GM23338 (cell line): ENCODE measurements around the gene KLK15. TPM values are rescaled to one million over a fixed set of nuclear protein-coding genes. Genes with fewer than 3 reads are reported as not detected.
A peak's percentile ranks its signal among the peaks of the same experiment; 100 is the strongest.

ENCODE experiments used
- ATAC-seq: fragments of 200-7000 bp; cut with Tn5 transposase; 3 replicates; pipeline ENCODE4 v1.9.1; 2020
- DNase-seq: peaks from one replicate; pipeline ENCODE4 v3.0.0-alpha.2; 2015; ENCODE audit warnings: low spot score
- H2AFZ ChIP-seq: fragments of 200-600 bp; sonication (generic); 2 replicates; pipeline ENCODE4 v1.8.0; 2016; ENCODE audit warnings: antibody characterized with exemption, mild to moderate bottlenecking, moderate library complexity
- H3F3A ChIP-seq: fragments of 200-600 bp; sonication (generic); replicated peaks from 2 replicates; pipeline ENCODE4 v1.8.0; 2017; ENCODE audit warnings: antibody characterized with exemption, mixed run types, low read depth
- H3K27ac ChIP-seq: fragments of 200-600 bp; sonication (generic); 2 replicates; pipeline ENCODE4 v1.6.1; 2016; ENCODE audit warnings: low read depth
- H3K27me3 ChIP-seq: fragments of 200-600 bp; sonication (generic); 2 replicates; pipeline ENCODE4 v1.8.0; 2016; ENCODE audit warnings: mild to moderate bottlenecking, mixed run types, moderate library complexity; ENCODE audit not compliant: insufficient read depth
- H3K36me3 ChIP-seq: fragments of 200-600 bp; sonication (generic); 2 replicates; pipeline ENCODE4 v1.8.0; 2016; ENCODE audit warnings: mild to moderate bottlenecking; ENCODE audit not compliant: insufficient read depth
- H3K4me1 ChIP-seq: fragments of 200-600 bp; sonication (generic); 2 replicates; pipeline ENCODE4 v1.8.0; 2016; ENCODE audit warnings: mild to moderate bottlenecking, moderate library complexity; ENCODE audit not compliant: insufficient read depth
- H3K4me2 ChIP-seq: fragments of 200-600 bp; sonication (generic); 2 replicates; pipeline ENCODE4 v1.7.1; 2017; ENCODE audit warnings: mixed run types
- H3K4me3 ChIP-seq: fragments of 200-600 bp; sonication (generic); 2 replicates; pipeline ENCODE4 v1.6.1; 2016; ENCODE audit warnings: mixed run types
- H3K79me2 ChIP-seq: fragments of 200-600 bp; sonication (generic); replicated peaks from 2 replicates; pipeline ENCODE4 v1.8.0; 2017; ENCODE audit warnings: mild to moderate bottlenecking; ENCODE audit not compliant: insufficient read depth
- H3K9me2 ChIP-seq: fragments of 200-600 bp; sonication (generic); 2 replicates; pipeline ENCODE4 v1.8.0; 2017; ENCODE audit not compliant: insufficient read depth
- H4K20me1 ChIP-seq: fragments of 200-600 bp; sonication (generic); replicated peaks from 2 replicates; pipeline ENCODE4 v1.8.0; 2017; ENCODE audit warnings: mild to moderate bottlenecking; ENCODE audit not compliant: insufficient read depth
- H3K27ac Mint-ChIP-seq: 2 replicates; pipeline ENCODE4 v1.8.0; 2020; ENCODE audit warnings: inconsistent platforms, mild to moderate bottlenecking, moderate library complexity, mixed read lengths
- H3K27me3 Mint-ChIP-seq: 3 replicates; pipeline ENCODE4 v1.8.0; 2022; ENCODE audit warnings: low read depth, mild to moderate bottlenecking, moderate library complexity, mixed read lengths, inconsistent platforms; ENCODE audit not compliant: insufficient read depth, poor library complexity
- H3K36me3 Mint-ChIP-seq: 3 replicates; pipeline ENCODE4 v1.8.0; 2021; ENCODE audit warnings: low read depth, mild to moderate bottlenecking, inconsistent platforms, moderate library complexity, mixed read lengths
- H3K4me1 Mint-ChIP-seq: 3 replicates; pipeline ENCODE4 v1.8.0; 2020; ENCODE audit warnings: mild to moderate bottlenecking, inconsistent platforms, mixed read lengths
- H3K4me3 Mint-ChIP-seq: 3 replicates; pipeline ENCODE4 v1.8.0; 2021; ENCODE audit warnings: moderate library complexity, mild to moderate bottlenecking, inconsistent platforms, mixed read lengths
- H3K9me3 Mint-ChIP-seq: 3 replicates; pipeline ENCODE4 v1.8.0; 2020; ENCODE audit warnings: moderate library complexity, mild to moderate bottlenecking, inconsistent platforms, mixed read lengths
- CREB1 ChIP-seq: fragments of 250-450 bp; sonication (Bioruptor Pico); IDR thresholded peaks from 2 replicates; pipeline ENCODE4 v1.5.0; 2020; ENCODE audit warnings: low read depth, mild to moderate bottlenecking, moderate library complexity
- EZH2 ChIP-seq: fragments of 200-600 bp; sonication (generic); IDR thresholded peaks from one replicate; pipeline ENCODE4 v1.8.0; 2017; ENCODE audit warnings: antibody characterized with exemption, mild to moderate bottlenecking, low read depth; ENCODE audit not compliant: unreplicated experiment
- EZH2phosphoT487 ChIP-seq: fragments of 200-600 bp; sonication (generic); IDR thresholded peaks from one replicate; pipeline ENCODE4 v1.8.1; 2018; ENCODE audit warnings: antibody characterized with exemption; ENCODE audit not compliant: unreplicated experiment
- JUNB ChIP-seq: IDR thresholded peaks from one replicate; pipeline ENCODE4 v1.6.1; 2016; ENCODE audit warnings: antibody characterized with exemption; ENCODE audit not compliant: unreplicated experiment
- NANOG ChIP-seq: IDR thresholded peaks from 2 replicates; pipeline ENCODE4 v1.6.1; 2016; ENCODE audit warnings: antibody characterized with exemption, borderline replicate concordance
- POLR2AphosphoS5 ChIP-seq: IDR thresholded peaks from 2 replicates; pipeline ENCODE4 v1.6.1; 2016; ENCODE audit warnings: antibody characterized with exemption, low read depth
- STAT1 ChIP-seq: IDR thresholded peaks from one replicate; pipeline ENCODE4 v1.6.1; 2016; ENCODE audit warnings: antibody characterized with exemption; ENCODE audit not compliant: unreplicated experiment
- ZNF114 ChIP-seq: fragments of 250-450 bp; sonication (Bioruptor Pico); IDR thresholded peaks from 2 replicates; pipeline ENCODE4 v1.5.0; 2020; ENCODE audit warnings: mild to moderate bottlenecking, moderate library complexity
- polyA plus RNA-seq: library from polyadenylated mRNA; unstranded; fragments of >200 nt; fragmentation: Nextera tagmentation; extraction: Ambion mirVana; gene quantifications from 2 replicates; pipeline ENCODE4 v1.2.1, GENCODE V29; 2016
- total RNA-seq: library from RNA; depleted of rRNA; stranded (reverse); fragments of >200 nt; shearing (Covaris generic); gene quantifications from 2 replicates; pipeline ENCODE4 v1.2.3, GENCODE V29; 2014
- TF ChIP-seq, protein P1 (sequence below): IDR thresholded peaks from one replicate; pipeline ENCODE4 v1.6.1; 2018; ENCODE audit warnings: antibody characterized with exemption; ENCODE audit not compliant: unreplicated experiment
- TF ChIP-seq, protein P2 (sequence below): IDR thresholded peaks from 2 replicates; pipeline ENCODE4 v1.6.1; 2016; ENCODE audit warnings: antibody characterized with exemption
- TF ChIP-seq, protein P3 (sequence below), 2 experiments: fragments of 200-600 bp in 1 of 2; sonication (generic) in 1 of 2; conservative IDR thresholded peaks; 2 replicates each; pipeline versions ENCODE4 v1.5.1 to v1.6.1; 2016 to 2017; ENCODE audit warnings: antibody characterized with exemption in 2 of 2, low read depth in 2 of 2, mild to moderate bottlenecking in 2 of 2, moderate library complexity in 1 of 2
- TF ChIP-seq, protein P4 (sequence below): fragments of 250-450 bp; sonication (Bioruptor Pico); IDR thresholded peaks from 2 replicates; pipeline ENCODE4 v1.5.0; 2020; ENCODE audit warnings: mild to moderate bottlenecking, moderate library complexity

Gene KLK15
- total and polyA plus RNA-seq, 2 experiments from 2014 or later = not detected

DNA sequence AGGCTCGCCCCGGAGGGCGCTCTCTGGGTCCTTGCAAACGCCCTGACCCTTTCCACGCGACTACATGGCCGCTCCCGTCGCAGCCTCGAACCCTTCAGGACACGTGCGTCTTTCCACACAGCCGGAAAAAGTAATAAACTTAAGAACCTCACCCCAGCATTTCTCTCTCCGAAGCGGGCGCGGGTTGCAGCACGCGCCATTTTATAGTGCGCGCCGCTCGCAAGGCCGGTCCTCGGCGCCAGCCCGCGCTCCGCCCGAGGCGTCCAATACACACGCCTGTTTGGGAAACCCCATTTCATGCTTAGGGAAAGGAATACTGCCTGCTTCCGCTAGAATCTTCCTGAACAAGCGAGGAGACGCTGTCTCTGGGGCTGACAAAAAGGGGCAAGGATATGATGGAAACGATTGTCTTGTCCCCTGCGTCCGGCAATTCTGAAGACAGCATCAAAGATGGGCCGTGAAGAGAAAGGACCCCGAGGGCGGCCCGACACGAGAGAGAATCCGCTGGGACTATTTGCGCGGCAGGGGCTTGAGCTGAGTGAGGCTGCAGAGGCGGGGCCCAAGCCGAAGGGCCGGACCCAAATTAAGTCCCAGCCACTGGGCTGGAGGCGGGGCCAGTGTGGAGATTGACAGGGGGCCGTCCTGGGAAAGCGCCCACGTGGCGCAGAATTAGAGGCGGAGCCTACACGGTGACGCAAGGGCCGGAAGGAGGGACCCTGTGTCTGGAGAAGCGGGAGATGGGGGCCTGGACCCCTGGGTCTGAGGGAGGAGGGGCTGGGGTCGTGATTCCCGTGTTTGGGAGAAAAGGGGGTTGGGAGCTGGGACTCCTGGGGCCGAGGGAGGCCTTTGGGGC, 28.7 kb downstream of the KLK15 start:
- Histone ChIP-seq H3K4me1 (peaks cover 10% of the 10 kb centered on the region; the same call in 1 of the 2 replicates), H3K79me2 (peaks cover 46% of the 10 kb centered on the region), H3K36me3 (peaks cover 21% of the 10 kb centered on the region), H2AFZ (no peak overlapping the region), H3K4me2 (peak overlapping the region; percentile 99), H3K4me3 (peak overlapping the region; percentile 85), H3K27ac (peak overlapping the region; percentile 97), H3F3A (peaks cover 29% of the 10 kb centered on the region), H3K9me2 (0 out of 2 replicates have a peak, but pooled peaks cover under 1% of the 10 kb centered on the region), H3K27me3 (peaks cover 5% of the 10 kb centered on the region; the same call in 1 of the 2 replicates), H4K20me1 (peaks cover 40% of the 10 kb centered on the region)
- peak; percentile 92 for ATAC-seq
- Mint-ChIP-seq H3K4me1 (peaks cover 21% of the 10 kb centered on the region), H3K4me3 (peak overlapping the region; percentile 98), H3K9me3 (peaks cover 9% of the 10 kb centered on the region), H3K36me3 (peaks cover 48% of the 10 kb centered on the region), H3K27ac (peak overlapping the region; percentile 100), H3K27me3 (peaks cover 18% of the 10 kb centered on the region)
- TF ChIP-seq ZNF114 (CRISPR knock-in tag) (no peak), NANOG (no peak), EZH2phosphoT487 (no peak), CREB1 (CRISPR knock-in tag) (peak; percentile 78), EZH2 (no peak), JUNB (no peak), STAT1 (no peak), POLR2AphosphoS5 (peak; percentile 87)
- TF ChIP-seq, protein P1, sequence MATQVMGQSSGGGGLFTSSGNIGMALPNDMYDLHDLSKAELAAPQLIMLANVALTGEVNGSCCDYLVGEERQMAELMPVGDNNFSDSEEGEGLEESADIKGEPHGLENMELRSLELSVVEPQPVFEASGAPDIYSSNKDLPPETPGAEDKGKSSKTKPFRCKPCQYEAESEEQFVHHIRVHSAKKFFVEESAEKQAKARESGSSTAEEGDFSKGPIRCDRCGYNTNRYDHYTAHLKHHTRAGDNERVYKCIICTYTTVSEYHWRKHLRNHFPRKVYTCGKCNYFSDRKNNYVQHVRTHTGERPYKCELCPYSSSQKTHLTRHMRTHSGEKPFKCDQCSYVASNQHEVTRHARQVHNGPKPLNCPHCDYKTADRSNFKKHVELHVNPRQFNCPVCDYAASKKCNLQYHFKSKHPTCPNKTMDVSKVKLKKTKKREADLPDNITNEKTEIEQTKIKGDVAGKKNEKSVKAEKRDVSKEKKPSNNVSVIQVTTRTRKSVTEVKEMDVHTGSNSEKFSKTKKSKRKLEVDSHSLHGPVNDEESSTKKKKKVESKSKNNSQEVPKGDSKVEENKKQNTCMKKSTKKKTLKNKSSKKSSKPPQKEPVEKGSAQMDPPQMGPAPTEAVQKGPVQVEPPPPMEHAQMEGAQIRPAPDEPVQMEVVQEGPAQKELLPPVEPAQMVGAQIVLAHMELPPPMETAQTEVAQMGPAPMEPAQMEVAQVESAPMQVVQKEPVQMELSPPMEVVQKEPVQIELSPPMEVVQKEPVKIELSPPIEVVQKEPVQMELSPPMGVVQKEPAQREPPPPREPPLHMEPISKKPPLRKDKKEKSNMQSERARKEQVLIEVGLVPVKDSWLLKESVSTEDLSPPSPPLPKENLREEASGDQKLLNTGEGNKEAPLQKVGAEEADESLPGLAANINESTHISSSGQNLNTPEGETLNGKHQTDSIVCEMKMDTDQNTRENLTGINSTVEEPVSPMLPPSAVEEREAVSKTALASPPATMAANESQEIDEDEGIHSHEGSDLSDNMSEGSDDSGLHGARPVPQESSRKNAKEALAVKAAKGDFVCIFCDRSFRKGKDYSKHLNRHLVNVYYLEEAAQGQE = no peak
- TF ChIP-seq, protein P2, sequence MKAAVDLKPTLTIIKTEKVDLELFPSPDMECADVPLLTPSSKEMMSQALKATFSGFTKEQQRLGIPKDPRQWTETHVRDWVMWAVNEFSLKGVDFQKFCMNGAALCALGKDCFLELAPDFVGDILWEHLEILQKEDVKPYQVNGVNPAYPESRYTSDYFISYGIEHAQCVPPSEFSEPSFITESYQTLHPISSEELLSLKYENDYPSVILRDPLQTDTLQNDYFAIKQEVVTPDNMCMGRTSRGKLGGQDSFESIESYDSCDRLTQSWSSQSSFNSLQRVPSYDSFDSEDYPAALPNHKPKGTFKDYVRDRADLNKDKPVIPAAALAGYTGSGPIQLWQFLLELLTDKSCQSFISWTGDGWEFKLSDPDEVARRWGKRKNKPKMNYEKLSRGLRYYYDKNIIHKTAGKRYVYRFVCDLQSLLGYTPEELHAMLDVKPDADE = peak; percentile 54
- TF ChIP-seq, protein P3, sequence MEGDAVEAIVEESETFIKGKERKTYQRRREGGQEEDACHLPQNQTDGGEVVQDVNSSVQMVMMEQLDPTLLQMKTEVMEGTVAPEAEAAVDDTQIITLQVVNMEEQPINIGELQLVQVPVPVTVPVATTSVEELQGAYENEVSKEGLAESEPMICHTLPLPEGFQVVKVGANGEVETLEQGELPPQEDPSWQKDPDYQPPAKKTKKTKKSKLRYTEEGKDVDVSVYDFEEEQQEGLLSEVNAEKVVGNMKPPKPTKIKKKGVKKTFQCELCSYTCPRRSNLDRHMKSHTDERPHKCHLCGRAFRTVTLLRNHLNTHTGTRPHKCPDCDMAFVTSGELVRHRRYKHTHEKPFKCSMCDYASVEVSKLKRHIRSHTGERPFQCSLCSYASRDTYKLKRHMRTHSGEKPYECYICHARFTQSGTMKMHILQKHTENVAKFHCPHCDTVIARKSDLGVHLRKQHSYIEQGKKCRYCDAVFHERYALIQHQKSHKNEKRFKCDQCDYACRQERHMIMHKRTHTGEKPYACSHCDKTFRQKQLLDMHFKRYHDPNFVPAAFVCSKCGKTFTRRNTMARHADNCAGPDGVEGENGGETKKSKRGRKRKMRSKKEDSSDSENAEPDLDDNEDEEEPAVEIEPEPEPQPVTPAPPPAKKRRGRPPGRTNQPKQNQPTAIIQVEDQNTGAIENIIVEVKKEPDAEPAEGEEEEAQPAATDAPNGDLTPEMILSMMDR (conservative IDR thresholded peaks at IDR 0.05; ENCODE audit: low read depth in 2 of 2) = no peak
- TF ChIP-seq, protein P4, sequence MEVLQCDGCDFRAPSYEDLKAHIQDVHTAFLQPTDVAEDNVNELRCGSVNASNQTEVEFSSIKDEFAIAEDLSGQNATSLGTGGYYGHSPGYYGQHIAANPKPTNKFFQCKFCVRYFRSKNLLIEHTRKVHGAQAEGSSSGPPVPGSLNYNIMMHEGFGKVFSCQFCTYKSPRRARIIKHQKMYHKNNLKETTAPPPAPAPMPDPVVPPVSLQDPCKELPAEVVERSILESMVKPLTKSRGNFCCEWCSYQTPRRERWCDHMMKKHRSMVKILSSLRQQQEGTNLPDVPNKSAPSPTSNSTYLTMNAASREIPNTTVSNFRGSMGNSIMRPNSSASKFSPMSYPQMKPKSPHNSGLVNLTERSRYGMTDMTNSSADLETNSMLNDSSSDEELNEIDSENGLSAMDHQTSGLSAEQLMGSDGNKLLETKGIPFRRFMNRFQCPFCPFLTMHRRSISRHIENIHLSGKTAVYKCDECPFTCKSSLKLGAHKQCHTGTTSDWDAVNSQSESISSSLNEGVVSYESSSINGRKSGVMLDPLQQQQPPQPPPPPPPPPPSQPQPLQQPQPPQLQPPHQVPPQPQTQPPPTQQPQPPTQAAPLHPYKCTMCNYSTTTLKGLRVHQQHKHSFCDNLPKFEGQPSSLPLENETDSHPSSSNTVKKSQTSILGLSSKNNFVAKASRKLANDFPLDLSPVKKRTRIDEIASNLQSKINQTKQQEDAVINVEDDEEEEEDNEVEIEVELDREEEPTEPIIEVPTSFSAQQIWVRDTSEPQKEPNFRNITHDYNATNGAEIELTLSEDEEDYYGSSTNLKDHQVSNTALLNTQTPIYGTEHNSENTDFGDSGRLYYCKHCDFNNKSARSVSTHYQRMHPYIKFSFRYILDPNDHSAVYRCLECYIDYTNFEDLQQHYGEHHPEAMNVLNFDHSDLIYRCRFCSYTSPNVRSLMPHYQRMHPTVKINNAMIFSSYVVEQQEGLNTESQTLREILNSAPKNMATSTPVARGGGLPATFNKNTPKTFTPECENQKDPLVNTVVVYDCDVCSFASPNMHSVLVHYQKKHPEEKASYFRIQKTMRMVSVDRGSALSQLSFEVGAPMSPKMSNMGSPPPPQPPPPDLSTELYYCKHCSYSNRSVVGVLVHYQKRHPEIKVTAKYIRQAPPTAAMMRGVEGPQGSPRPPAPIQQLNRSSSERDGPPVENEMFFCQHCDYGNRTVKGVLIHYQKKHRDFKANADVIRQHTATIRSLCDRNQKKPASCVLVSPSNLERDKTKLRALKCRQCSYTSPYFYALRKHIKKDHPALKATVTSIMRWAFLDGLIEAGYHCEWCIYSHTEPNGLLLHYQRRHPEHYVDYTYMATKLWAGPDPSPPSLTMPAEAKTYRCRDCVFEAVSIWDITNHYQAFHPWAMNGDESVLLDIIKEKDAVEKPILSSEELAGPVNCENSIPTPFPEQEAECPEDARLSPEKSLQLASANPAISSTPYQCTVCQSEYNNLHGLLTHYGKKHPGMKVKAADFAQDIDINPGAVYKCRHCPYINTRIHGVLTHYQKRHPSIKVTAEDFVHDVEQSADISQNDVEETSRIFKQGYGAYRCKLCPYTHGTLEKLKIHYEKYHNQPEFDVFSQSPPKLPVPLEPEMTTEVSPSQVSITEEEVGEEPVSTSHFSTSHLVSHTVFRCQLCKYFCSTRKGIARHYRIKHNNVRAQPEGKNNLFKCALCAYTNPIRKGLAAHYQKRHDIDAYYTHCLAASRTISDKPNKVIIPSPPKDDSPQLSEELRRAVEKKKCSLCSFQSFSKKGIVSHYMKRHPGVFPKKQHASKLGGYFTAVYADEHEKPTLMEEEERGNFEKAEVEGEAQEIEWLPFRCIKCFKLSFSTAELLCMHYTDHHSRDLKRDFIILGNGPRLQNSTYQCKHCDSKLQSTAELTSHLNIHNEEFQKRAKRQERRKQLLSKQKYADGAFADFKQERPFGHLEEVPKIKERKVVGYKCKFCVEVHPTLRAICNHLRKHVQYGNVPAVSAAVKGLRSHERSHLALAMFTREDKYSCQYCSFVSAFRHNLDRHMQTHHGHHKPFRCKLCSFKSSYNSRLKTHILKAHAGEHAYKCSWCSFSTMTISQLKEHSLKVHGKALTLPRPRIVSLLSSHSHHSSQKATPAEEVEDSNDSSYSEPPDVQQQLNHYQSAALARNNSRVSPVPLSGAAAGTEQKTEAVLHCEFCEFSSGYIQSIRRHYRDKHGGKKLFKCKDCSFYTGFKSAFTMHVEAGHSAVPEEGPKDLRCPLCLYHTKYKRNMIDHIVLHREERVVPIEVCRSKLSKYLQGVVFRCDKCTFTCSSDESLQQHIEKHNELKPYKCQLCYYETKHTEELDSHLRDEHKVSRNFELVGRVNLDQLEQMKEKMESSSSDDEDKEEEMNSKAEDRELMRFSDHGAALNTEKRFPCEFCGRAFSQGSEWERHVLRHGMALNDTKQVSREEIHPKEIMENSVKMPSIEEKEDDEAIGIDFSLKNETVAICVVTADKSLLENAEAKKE = no peak
- DNase-seq = peak; percentile 99
